HG03442 (cell line): Measurements from ENCODE around the gene MCCD1.
A peak's percentile ranks its signal among the peaks of the same experiment; 100 is the strongest.
"Not testable (repeated sequence)": the region's sequence is repeated elsewhere in the genome, so short reads cannot be mapped to it uniquely, and the experiment has no call there.

Source experiments
- ATAC-seq: cut with Tn5 transposase; IDR thresholded peaks from one replicate; pipeline ENCODE4 v1.9.1; 2021; ENCODE audit warnings: mild to moderate bottlenecking, moderate library complexity; ENCODE audit not compliant: unreplicated experiment

MCCD1 gene

GRCh38 chr6:31541658-31542521 lies 13.1 kb downstream of the MCCD1 start, which contains the start of gene DDX39B:
TSS of gene DDX39B (minus strand) at chr6:31542003. CDS start at chr6:31540532, 1,471 bp downstream.
- peak; percentile 51 for ATAC-seq

- ATAC-seq = no peak
Measured at GRCh38 chr6:31543639-31544038, 14.9 kb downstream of the MCCD1 start.

- no peak for ATAC-seq
Measured at GRCh38 chr6:31544676-31545075, 15.9 kb downstream of the MCCD1 start.

GRCh38 chr6:31545291-31545690 lies 16.5 kb downstream of the MCCD1 start:
- no peak for ATAC-seq

GRCh38 chr6:31546339-31546957 lies 17.7 kb downstream of the MCCD1 start, which contains the start of gene ATP6V1G2:
TSS of gene ATP6V1G2 (minus strand) at chr6:31546608. CDS start at chr6:31546559, 49 bp downstream.
- peak; percentile 34 for ATAC-seq

GRCh38 chr6:31546958-31547726 lies 18.4 kb downstream of the MCCD1 start, which contains the start of gene NFKBIL1:
TSS of gene NFKBIL1 (plus strand) at chr6:31547608. CDS start at chr6:31547695, 87 bp downstream.
- ATAC-seq = peak; percentile 67

GRCh38 chr6:31547727-31548543 lies 19.2 kb downstream of the MCCD1 start:
- ATAC-seq = no peak

- no peak for ATAC-seq
Measured at GRCh38 chr6:31548544-31548873, 19.7 kb downstream of the MCCD1 start.

GRCh38 chr6:31551371-31551770 lies 22.6 kb downstream of the MCCD1 start:
- ATAC-seq = not testable (repeated sequence)

GRCh38 chr6:31556307-31556706 lies 27.5 kb downstream of the MCCD1 start:
- ATAC-seq = no peak

GRCh38 chr6:31557443-31558317 lies 28.9 kb downstream of the MCCD1 start:
- no peak for ATAC-seq

GRCh38 chr6:31558318-31558625 lies 29.5 kb downstream of the MCCD1 start:
- no peak for ATAC-seq

GRCh38 chr6:31558631-31559500 lies 30.1 kb downstream of the MCCD1 start:
- no peak for ATAC-seq

- no peak for ATAC-seq
Measured at GRCh38 chr6:31559606-31559957, 30.8 kb downstream of the MCCD1 start.

GRCh38 chr6:31559958-31560696 lies 31.4 kb downstream of the MCCD1 start:
- peak; percentile 50 for ATAC-seq

- no peak for ATAC-seq
Measured at GRCh38 chr6:31560697-31561058, 31.9 kb downstream of the MCCD1 start.

GRCh38 chr6:31567531-31568370 lies 39.0 kb downstream of the MCCD1 start:
- no peak for ATAC-seq
